PFSK-1 (cell line): Measurements from ENCODE around the gene PLXNA1.

Source experiments
- FOXP2 ChIP-seq: optimal IDR thresholded peaks from 2 replicates; pipeline ENCODE3; 2011; ENCODE audit warnings: borderline replicate concordance, control low read depth, inconsistent platforms; ENCODE audit not compliant: insufficient read depth; ENCODE audit errors: extremely low read length, extremely low read depth
- POLR2AphosphoS5 ChIP-seq: IDR thresholded peaks from 2 replicates; pipeline ENCODE4 v1.6.1; 2012; ENCODE audit warnings: low read depth, mild to moderate bottlenecking, control low read depth, low read length, moderate library complexity
- SIN3A ChIP-seq: IDR thresholded peaks from 2 replicates; pipeline ENCODE4 v1.6.1; 2012; ENCODE audit warnings: mild to moderate bottlenecking, low read length, moderate library complexity, borderline replicate concordance; ENCODE audit not compliant: insufficient read depth
- TAF1 ChIP-seq: IDR thresholded peaks from 2 replicates; pipeline ENCODE4 v1.6.1; 2012; ENCODE audit warnings: low read length, control low read depth, borderline replicate concordance; ENCODE audit not compliant: insufficient read depth
- TF ChIP-seq, protein P1 (sequence below), 2 experiments: IDR thresholded peaks; 2 replicates each; pipeline versions ENCODE4 v1.6.1 to v1.8.0; 2011 to 2012; ENCODE audit warnings: low read depth in 2 of 2, low read length in 2 of 2, control low read depth in 1 of 2, inconsistent platforms in 1 of 2, mild to moderate bottlenecking in 1 of 2, moderate library complexity in 1 of 2; ENCODE audit not compliant: insufficient read depth in 1 of 2

Gene PLXNA1

DNA sequence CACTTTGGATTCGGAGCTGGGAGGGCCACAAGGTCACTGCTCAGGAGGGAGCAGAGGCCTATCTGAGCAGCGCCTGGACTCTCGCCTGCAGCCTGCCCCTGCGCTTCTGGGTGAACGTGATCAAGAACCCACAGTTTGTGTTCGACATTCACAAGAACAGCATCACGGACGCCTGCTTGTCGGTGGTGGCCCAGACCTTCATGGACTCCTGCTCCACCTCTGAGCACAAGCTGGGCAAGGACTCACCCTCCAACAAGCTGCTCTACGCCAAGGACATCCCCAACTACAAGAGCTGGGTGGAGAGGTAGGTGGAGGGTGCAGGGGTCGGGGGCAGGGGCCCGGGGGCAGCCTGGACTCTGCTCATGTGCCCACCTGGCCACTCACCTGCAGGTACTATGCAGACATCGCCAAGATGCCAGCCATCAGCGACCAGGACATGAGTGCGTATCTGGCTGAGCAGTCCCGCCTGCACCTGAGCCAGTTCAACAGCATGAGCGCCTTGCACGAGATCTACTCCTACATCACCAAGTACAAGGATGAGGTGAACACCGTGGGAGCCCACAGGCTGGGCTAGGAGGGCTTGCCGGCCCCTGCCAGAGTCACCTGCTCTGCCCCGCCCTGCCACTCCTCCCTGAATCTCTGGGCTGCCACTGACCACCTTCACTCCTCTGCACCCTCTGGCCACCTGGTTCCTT is 49.5 kb downstream of the PLXNA1 start:
- no peak for TF ChIP-seq POLR2AphosphoS5
- TF ChIP-seq TAF1 = no peak
- no peak for TF ChIP-seq FOXP2
- TF ChIP-seq SIN3A = no peak
- TF ChIP-seq, protein P1, sequence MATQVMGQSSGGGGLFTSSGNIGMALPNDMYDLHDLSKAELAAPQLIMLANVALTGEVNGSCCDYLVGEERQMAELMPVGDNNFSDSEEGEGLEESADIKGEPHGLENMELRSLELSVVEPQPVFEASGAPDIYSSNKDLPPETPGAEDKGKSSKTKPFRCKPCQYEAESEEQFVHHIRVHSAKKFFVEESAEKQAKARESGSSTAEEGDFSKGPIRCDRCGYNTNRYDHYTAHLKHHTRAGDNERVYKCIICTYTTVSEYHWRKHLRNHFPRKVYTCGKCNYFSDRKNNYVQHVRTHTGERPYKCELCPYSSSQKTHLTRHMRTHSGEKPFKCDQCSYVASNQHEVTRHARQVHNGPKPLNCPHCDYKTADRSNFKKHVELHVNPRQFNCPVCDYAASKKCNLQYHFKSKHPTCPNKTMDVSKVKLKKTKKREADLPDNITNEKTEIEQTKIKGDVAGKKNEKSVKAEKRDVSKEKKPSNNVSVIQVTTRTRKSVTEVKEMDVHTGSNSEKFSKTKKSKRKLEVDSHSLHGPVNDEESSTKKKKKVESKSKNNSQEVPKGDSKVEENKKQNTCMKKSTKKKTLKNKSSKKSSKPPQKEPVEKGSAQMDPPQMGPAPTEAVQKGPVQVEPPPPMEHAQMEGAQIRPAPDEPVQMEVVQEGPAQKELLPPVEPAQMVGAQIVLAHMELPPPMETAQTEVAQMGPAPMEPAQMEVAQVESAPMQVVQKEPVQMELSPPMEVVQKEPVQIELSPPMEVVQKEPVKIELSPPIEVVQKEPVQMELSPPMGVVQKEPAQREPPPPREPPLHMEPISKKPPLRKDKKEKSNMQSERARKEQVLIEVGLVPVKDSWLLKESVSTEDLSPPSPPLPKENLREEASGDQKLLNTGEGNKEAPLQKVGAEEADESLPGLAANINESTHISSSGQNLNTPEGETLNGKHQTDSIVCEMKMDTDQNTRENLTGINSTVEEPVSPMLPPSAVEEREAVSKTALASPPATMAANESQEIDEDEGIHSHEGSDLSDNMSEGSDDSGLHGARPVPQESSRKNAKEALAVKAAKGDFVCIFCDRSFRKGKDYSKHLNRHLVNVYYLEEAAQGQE (IDR thresholded peaks at IDR 0.05; ENCODE audit: insufficient read depth in 1 of 2, low read depth in 2 of 2, low read length in 2 of 2) = no peak
